Neural cell (in vitro differentiated cells): Measurements from ENCODE around the gene FNDC10.

Experiments used
- CTCF ChIP-seq: fragments of 450-650 bp; IDR thresholded peaks from 2 replicates; pipeline ENCODE4 v1.5.1; 2014; ENCODE audit warnings: antibody characterized with exemption, mild to moderate bottlenecking, moderate library complexity; ENCODE audit not compliant: poor library complexity, severe bottlenecking
- EP300 ChIP-seq: fragments of 450-650 bp; conservative IDR thresholded peaks from 2 replicates; pipeline ENCODE4 v1.6.1; 2014; ENCODE audit warnings: antibody characterized with exemption, mild to moderate bottlenecking, moderate library complexity; ENCODE audit not compliant: poor library complexity, severe bottlenecking
- EZH2 ChIP-seq: fragments of 200-600, 300-800 bp; shearing (Covaris generic), sonication (generic); IDR thresholded peaks from 2 replicates; pipeline ENCODE4 v1.6.1; 2014; ENCODE audit warnings: antibody characterized with exemption, low read length, borderline replicate concordance, mild to moderate bottlenecking; ENCODE audit not compliant: insufficient read depth, poor library complexity, severe bottlenecking
- POLR2AphosphoS5 ChIP-seq: IDR thresholded peaks from 2 replicates; pipeline ENCODE4 v1.6.1; 2012
- TAF1 ChIP-seq: IDR thresholded peaks from 2 replicates; pipeline ENCODE4 v1.6.1; 2012; ENCODE audit warnings: low read depth
- TF ChIP-seq, protein P1 (sequence below): IDR thresholded peaks from 2 replicates; pipeline ENCODE4 v1.6.1; 2012; ENCODE audit warnings: borderline replicate concordance

DNA sequence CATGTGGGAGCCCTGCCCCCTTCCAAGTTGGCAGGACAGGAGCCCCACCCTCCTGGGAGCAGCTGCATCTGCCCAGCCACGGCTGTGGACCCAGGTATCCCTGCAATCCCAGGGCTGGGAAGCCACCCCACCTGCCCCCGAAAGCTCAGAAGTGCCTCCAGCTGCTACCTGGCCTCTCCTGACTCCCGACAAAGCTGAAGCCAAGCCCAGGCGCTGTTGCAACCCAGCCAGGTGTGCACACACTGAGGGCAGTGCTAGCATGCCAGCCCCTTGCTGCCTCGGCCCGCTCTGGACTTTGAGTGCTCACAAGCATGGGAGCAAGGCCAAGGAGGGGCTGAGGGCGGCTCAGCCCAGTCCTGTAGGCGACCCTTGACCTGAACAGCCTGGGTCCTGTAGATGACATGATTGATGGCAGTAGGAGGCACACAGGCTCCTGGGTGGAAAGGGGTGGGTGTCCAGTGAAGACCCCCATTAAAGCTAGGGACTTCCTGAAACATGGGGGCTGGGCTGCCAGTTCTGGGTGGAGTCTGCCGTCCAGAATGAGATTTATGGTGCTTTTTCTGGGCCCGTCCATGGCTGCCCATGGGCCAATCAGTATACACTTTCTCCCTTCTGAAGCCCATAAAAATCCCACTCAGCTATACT lies 22.4 kb downstream of the FNDC10 start:
- TF ChIP-seq POLR2AphosphoS5 (no peak), CTCF (no peak), TAF1 (no peak), EZH2 (no peak), EP300 (no peak)
- TF ChIP-seq, protein P1, sequence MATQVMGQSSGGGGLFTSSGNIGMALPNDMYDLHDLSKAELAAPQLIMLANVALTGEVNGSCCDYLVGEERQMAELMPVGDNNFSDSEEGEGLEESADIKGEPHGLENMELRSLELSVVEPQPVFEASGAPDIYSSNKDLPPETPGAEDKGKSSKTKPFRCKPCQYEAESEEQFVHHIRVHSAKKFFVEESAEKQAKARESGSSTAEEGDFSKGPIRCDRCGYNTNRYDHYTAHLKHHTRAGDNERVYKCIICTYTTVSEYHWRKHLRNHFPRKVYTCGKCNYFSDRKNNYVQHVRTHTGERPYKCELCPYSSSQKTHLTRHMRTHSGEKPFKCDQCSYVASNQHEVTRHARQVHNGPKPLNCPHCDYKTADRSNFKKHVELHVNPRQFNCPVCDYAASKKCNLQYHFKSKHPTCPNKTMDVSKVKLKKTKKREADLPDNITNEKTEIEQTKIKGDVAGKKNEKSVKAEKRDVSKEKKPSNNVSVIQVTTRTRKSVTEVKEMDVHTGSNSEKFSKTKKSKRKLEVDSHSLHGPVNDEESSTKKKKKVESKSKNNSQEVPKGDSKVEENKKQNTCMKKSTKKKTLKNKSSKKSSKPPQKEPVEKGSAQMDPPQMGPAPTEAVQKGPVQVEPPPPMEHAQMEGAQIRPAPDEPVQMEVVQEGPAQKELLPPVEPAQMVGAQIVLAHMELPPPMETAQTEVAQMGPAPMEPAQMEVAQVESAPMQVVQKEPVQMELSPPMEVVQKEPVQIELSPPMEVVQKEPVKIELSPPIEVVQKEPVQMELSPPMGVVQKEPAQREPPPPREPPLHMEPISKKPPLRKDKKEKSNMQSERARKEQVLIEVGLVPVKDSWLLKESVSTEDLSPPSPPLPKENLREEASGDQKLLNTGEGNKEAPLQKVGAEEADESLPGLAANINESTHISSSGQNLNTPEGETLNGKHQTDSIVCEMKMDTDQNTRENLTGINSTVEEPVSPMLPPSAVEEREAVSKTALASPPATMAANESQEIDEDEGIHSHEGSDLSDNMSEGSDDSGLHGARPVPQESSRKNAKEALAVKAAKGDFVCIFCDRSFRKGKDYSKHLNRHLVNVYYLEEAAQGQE = no peak
